Heart right ventricle (tissue), 16 donors: ENCODE data around the gene PACSIN2. TPM values are rescaled to one million over a fixed set of nuclear protein-coding genes. Genes with fewer than 3 reads are reported as not detected.

Experiments used
- ATAC-seq, 8 donors: fragments of 200-7000 bp; cut with Tn5 transposase; one replicate each; pipeline ENCODE4 v1.9.1; 2020; ENCODE audit warnings: mild to moderate bottlenecking in 8 of 8, moderate library complexity in 8 of 8, moderate number of reproducible peaks in 1 of 8
- DNase-seq, 2 donors: peaks; one replicate each; pipeline ENCODE4 v3.0.0-alpha.2; 2020
- H3K27ac ChIP-seq, 10 donors: fragments of 200-600 bp; sonication (generic) in 2 of 10; one replicate each; pipeline versions ENCODE4 v1.5.0 to v1.8.0; 2020 to 2022; ENCODE audit warnings: mild to moderate bottlenecking in 3 of 10
- H3K27me3 ChIP-seq, 7 donors: fragments of 200-600 bp; one replicate each; pipeline ENCODE4 v1.8.0; 2021 to 2022; ENCODE audit warnings: mild to moderate bottlenecking in 2 of 7
- H3K36me3 ChIP-seq, 9 donors: fragments of 200-600 bp; sonication (generic) in 1 of 9; one replicate each; pipeline versions ENCODE4 v1.5.0 to v1.8.0; 2020 to 2022; ENCODE audit warnings: mild to moderate bottlenecking in 2 of 9
- H3K4me1 ChIP-seq, 9 donors: fragments of 200-600 bp; sonication (generic) in 1 of 9; one replicate each; pipeline versions ENCODE4 v1.5.0 to v1.8.0; 2020 to 2022; ENCODE audit warnings: mild to moderate bottlenecking in 4 of 9
- H3K4me3 ChIP-seq, 10 donors: fragments of 200-600 bp; sonication (generic) in 2 of 10; one replicate each; pipeline versions ENCODE4 v1.5.0 to v1.8.0; 2020 to 2022; ENCODE audit warnings: mild to moderate bottlenecking in 7 of 10, moderate library complexity in 2 of 10
- H3K9me3 ChIP-seq, 11 donors: fragments of 200-600 bp in 10 of 11; sonication (generic) in 2 of 11; one replicate each; pipeline versions ENCODE4 v1.5.0 to v1.8.0; 2013 to 2022; ENCODE audit warnings: mild to moderate bottlenecking in 2 of 11, control low read depth in 1 of 11, moderate library complexity in 1 of 11
- WGBS, 2 donors: extraction: QIAGEN DNeasy Blood & Tissue Kit; methylation state at CpG; one replicate each; pipeline ENCODE4 v1.1.7; 2013; ENCODE audit warnings: inconsistent platforms in 1 of 2; 5-methylcytosine and 5-hydroxymethylcytosine counted together
- intact Hi-C, 10 donors: fragments of 100-400 bp; cut with DNase I; formaldehyde crosslinking; loops; one replicate each; pipeline versions ENCODE4 v1.11.1 to v1.14.2; 2022
- polyA plus RNA-seq, 2 donors: library from polyadenylated mRNA; stranded (reverse); fragments of 200-250 nt; gene quantifications; one replicate each; pipeline ENCODE4 v1.2.3, GENCODE V29; 2013
- total RNA-seq, 10 donors: library from RNA; stranded (reverse); fragmentation: NEBNext Ultra II Directional in 3 of 10; extraction: Animal tissue kit (Norgen Biotek cat#: 25700) in 3 of 10; gene quantifications; one replicate each; pipeline versions ENCODE4 v1.2.1 to v1.2.4, GENCODE V29; 2021 to 2023
- TF ChIP-seq, protein P1 (sequence below), 9 donors: fragments of 200-600 bp; sonication (generic) in 2 of 9; IDR thresholded peaks; one replicate each; pipeline versions ENCODE4 v1.5.0 to v1.8.0; 2021 to 2022; ENCODE audit warnings: antibody characterized with exemption in 9 of 9, mild to moderate bottlenecking in 5 of 9, moderate library complexity in 1 of 9
- donor health status: Arrhythmogenic right ventricular cardiomyopathy.
- donor health status: ischemic (EF 13 %, LVEDD 7.1; RV severe dilation, severe dysfunction).
- donor health status: healthy with polysubstance abuse.
- donor health status: DM: no; HTN: yes; CAD: no.
- donor health status: DM: no; HTN: no; CAD: no.
- donor health status: ischemic (EF 25% LVEDD 6.9; RV normal size, moderate dysfunction).
- donor health status: ischemic (EF 25% LVEDD 5.7; RV mildly dilated, moderate dysfunction).
- donor health status: healthy.
- donor health status: DM: yes; HTN: yes; CAD: no.
- donor health status: Ischemic cardiomyopathy.
- donor health status: ischemic (EF 35%, LVEDD 5.7; RV mildly dilated, moderate dysfunction).
- donor health status: nonischemic (EF 11% LVEDD 7.7; RV severe dilation, severe dysfunction).
- donor health status: DM: yes; HTN: yes; CAD: no.
- donor health status: PGD.
- donor health status: ischemic (EF 29% LVEDD 5.4; RV normal size, mild dysfunction).
- donor health status: nonischemic (EF 23%, LVEDD 6.1; RV moderate dilation, normal function).

PACSIN2 gene
- total and polyA plus RNA-seq, 12 donors: 24.3 to 69.7 (median 57.0) TPM

DNA sequence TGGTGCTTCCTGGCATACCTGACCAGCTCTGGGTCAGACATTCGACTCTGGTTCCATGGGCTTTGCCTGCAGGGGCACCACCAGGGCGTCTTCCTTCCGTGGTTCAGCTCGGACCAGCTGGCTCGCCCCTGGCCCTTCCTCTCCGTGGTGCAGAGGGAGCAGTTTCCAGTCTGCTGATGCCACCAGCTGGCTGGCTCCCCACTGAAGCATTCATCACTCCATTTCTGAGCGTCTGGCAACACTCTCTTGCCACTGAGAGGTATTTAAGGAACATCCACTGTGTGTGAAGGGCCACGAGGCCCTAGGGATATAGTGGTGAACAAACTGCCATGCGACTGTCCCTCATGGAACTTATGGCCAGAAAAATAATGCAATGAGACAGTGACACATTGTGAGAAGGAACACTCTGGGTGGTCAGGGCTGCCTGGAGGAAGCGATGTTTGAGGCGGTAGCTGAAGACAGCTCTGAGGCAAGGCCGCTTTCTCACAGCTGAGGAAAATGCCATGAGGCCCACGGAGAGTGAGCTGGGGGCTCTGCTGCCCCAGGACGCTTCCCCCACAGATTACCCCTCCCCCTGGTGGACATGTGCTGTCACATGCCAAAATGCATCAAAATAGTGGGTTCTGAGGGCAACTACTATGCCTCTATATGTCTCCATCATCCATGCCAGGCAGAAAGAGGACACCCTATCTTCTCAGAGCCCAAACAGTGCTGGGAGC is 113.0 kb downstream of the PACSIN2 start:
- intact Hi-C loops: loop anchor here in 5 of 10 donors (5.0 to 10.0 kb wide), 4 partner anchors 35 to 115 kb away; partner anchors contain the start of gene PACSIN2 (in 2 of the 5)
- TF ChIP-seq, protein P1, sequence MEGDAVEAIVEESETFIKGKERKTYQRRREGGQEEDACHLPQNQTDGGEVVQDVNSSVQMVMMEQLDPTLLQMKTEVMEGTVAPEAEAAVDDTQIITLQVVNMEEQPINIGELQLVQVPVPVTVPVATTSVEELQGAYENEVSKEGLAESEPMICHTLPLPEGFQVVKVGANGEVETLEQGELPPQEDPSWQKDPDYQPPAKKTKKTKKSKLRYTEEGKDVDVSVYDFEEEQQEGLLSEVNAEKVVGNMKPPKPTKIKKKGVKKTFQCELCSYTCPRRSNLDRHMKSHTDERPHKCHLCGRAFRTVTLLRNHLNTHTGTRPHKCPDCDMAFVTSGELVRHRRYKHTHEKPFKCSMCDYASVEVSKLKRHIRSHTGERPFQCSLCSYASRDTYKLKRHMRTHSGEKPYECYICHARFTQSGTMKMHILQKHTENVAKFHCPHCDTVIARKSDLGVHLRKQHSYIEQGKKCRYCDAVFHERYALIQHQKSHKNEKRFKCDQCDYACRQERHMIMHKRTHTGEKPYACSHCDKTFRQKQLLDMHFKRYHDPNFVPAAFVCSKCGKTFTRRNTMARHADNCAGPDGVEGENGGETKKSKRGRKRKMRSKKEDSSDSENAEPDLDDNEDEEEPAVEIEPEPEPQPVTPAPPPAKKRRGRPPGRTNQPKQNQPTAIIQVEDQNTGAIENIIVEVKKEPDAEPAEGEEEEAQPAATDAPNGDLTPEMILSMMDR (IDR thresholded peaks at IDR 0.05): peak in 4 of 9 donors; percentile 21 to 34 (median 31)
- Histone ChIP-seq H3K9me3 (no peaks in the 10 kb centered on the region), H3K4me1 (peaks cover 37 to 90% (median 75%) of the 10 kb centered on the region in 9 donors), H3K36me3 (peaks cover 0 to 16% (median 0%) of the 10 kb centered on the region in 9 donors), H3K27me3 (no peaks in the 10 kb centered on the region), H3K27ac (peak overlapping the region in 9 of 10 donors; percentile 40 to 84 (median 69)), H3K4me3 (no peak overlapping the region)
- 46 to 66% methylated on average over 14 of the region's 14 CpGs for WGBS, 2 donors
- DNase-seq (peak; percentile 61 to 74), ATAC-seq (peak; percentile 59 to 84 (median 76))

DNA sequence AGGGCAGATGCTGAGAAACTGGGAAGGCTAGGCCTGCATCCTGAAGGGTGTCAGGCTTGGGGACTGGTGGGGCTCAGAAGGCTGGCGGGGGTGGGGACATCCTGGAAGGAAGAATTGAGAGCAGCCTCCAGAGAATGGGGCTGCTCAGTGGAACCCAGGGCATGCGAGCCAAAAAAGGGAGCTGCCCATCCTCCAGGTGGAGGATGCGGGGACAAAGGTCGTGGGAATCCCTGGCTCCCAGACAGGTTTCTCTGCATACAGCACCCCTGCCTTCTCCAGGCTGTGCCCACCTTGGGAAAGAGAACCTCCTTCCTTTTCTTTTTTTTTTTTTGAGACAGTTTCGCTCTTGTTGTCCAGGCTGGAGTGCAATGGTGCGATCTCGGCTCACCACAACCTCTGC is 117.0 kb downstream of the PACSIN2 start:
- no peak for ATAC-seq
- no peak for DNase-seq
- WGBS, 2 donors: 80 to 90% methylated on average over 7 of the region's 7 CpGs
- peaks cover 16 to 90% (median 76%) of the 10 kb centered on the region in 9 donors for H3K4me1 ChIP-seq
- no peak overlapping the region for H3K4me3 ChIP-seq
- H3K9me3 ChIP-seq: no peaks in the 10 kb centered on the region
- H3K27me3 ChIP-seq: no peaks in the 10 kb centered on the region
- TF ChIP-seq, protein P1 (IDR thresholded peaks at IDR 0.05): no peak
- peaks cover 0 to 19% (median 5%) of the 10 kb centered on the region in 9 donors for H3K36me3 ChIP-seq
- peak overlapping the region in 5 of 10 donors; percentile 41 to 84 (median 53) for H3K27ac ChIP-seq
- intact Hi-C loops: no loop called here

DNA sequence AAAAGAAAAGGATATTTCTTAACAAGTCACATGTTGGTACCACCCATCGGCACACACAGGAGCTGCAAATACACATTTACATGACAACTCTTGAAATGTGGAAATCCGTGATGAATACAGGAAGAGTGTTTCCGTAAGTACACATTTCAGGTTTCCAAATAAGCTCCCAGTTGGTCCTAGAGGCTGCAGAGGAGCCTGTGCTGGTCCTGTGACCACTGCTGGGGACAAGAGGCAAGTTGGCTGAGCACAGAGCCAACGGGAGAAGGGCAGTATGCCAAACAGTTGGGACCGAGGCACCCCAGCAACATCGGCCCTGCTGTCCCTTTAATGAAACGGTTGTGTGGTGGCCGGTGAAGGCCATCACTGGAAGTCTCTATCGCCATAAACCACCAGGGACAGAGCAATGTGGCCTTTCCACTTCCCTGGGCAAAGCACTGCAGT is 119.4 kb downstream of the PACSIN2 start:
- Histone ChIP-seq H3K9me3 (no peaks in the 10 kb centered on the region), H3K4me1 (peaks cover 15 to 83% (median 75%) of the 10 kb centered on the region in 9 donors), H3K27me3 (no peaks in the 10 kb centered on the region), H3K4me3 (no peak overlapping the region), H3K36me3 (peaks cover 0 to 25% (median 4%) of the 10 kb centered on the region in 9 donors), H3K27ac (peak overlapping the region in 9 of 10 donors; percentile 5 to 91 (median 64))
- intact Hi-C loops: no loop called here
- ATAC-seq (peak in 6 of 8 donors; percentile 7 to 42 (median 22)), DNase-seq (no peak)
- TF ChIP-seq, protein P1 (IDR thresholded peaks at IDR 0.05): no peak
- WGBS, 2 donors: 45 to 46% methylated on average over 9 of the region's 9 CpGs

DNA sequence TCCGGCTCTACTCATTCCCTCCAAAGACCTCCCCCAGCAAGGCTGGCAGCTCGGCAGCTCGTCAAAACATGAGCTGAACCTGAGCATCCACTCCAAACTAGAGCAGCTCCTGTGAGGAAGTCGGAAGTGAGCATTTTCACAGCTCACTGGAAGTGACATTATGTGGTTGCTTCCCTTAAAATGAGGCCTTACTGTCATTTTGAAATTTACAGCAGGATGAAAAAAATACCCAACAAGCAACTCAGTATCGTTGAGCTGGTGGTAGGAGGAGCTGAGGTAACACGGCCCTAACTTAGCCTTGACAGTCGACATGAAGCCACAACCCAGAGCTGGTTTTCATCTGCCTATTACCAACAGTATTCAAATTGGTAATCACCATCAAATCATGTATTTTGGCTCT is 119.9 kb downstream of the PACSIN2 start:
- 30 to 45% methylated on average over 7 of the region's 7 CpGs for WGBS, 2 donors
- ATAC-seq: no peak
- Histone ChIP-seq H3K36me3 (peaks cover 0 to 30% (median 9%) of the 10 kb centered on the region in 9 donors), H3K27ac (peak overlapping the region in 9 of 10 donors; percentile 21 to 91 (median 64)), H3K4me3 (no peak overlapping the region), H3K27me3 (no peaks in the 10 kb centered on the region), H3K4me1 (peaks cover 15 to 83% (median 76%) of the 10 kb centered on the region in 9 donors), H3K9me3 (no peaks in the 10 kb centered on the region)
- TF ChIP-seq, protein P1 (IDR thresholded peaks at IDR 0.05): no peak
- intact Hi-C loops: no loop called here
- no peak for DNase-seq
